ENCODE data around the gene KLHL6.

Gene KLHL6

GRCh38 chr3:183506674-183507320, 48.7 kb downstream of the KLHL6 start:
- no peak for DNase-seq (ENCODE audit: low read depth)

- no peak for DNase-seq (ENCODE audit: low read depth)
Observed at GRCh38 chr3:183504597-183504996, 50.9 kb downstream of the KLHL6 start.

- no peak for DNase-seq (ENCODE audit: low read depth)
Observed at GRCh38 chr3:183503746-183504145, 51.8 kb downstream of the KLHL6 start.

GRCh38 chr3:183502237-183503181, 53.0 kb downstream of the KLHL6 start:
- DNase-seq (ENCODE audit: low read depth), result no peak

- no peak for DNase-seq (ENCODE audit: low read depth)
Observed at GRCh38 chr3:183500981-183501704, 54.4 kb downstream of the KLHL6 start.

- no peak for DNase-seq (ENCODE audit: low read depth)
Observed at GRCh38 chr3:183500319-183500718, 55.2 kb downstream of the KLHL6 start.

GRCh38 chr3:183498634-183499033, 56.9 kb downstream of the KLHL6 start:
- no peak for DNase-seq (ENCODE audit: low read depth)

GRCh38 chr3:183497313-183497712, 58.2 kb downstream of the KLHL6 start:
- DNase-seq (ENCODE audit: low read depth), result no peak

GRCh38 chr3:183496311-183496710, 59.2 kb downstream of the KLHL6 start:
- no peak for DNase-seq (ENCODE audit: low read depth)

- DNase-seq (ENCODE audit: low read depth), result no peak
Observed at GRCh38 chr3:183494341-183494740, 61.2 kb downstream of the KLHL6 start.

- no peak for DNase-seq (ENCODE audit: low read depth)
Observed at GRCh38 chr3:183493296-183494045, 62.0 kb downstream of the KLHL6 start.

- no peak for DNase-seq (ENCODE audit: low read depth)
Observed at GRCh38 chr3:183492849-183493179, 62.7 kb downstream of the KLHL6 start.

- DNase-seq (ENCODE audit: low read depth), result no peak
Observed at GRCh38 chr3:183491923-183492848, 63.3 kb downstream of the KLHL6 start.

GRCh38 chr3:183491109-183491922, 64.2 kb downstream of the KLHL6 start:
- no peak for DNase-seq (ENCODE audit: low read depth)

GRCh38 chr3:183490653-183491052, 64.9 kb downstream of the KLHL6 start:
- no peak for DNase-seq (ENCODE audit: low read depth)

GRCh38 chr3:183490211-183490601, 65.3 kb downstream of the KLHL6 start:
- no peak for DNase-seq (ENCODE audit: low read depth)

GRCh38 chr3:183489455-183490210, 65.9 kb downstream of the KLHL6 start:
- DNase-seq (ENCODE audit: low read depth), result no peak

GRCh38 chr3:183488343-183488742, 67.2 kb downstream of the KLHL6 start:
- DNase-seq (ENCODE audit: low read depth), result no peak

GRCh38 chr3:183487896-183488295, 67.6 kb downstream of the KLHL6 start:
- DNase-seq (ENCODE audit: low read depth), result no peak
